B cell (primary cell): ENCODE measurements around the gene AURKAIP1.

ENCODE experiments used
- EZH2 ChIP-seq: IDR thresholded peaks from 2 replicates; pipeline ENCODE4 v1.6.1; 2012; ENCODE audit warnings: borderline replicate concordance, low read depth, mild to moderate bottlenecking, moderate library complexity, low read length; ENCODE audit not compliant: insufficient read depth, poor library complexity, severe bottlenecking
- TF ChIP-seq, protein P1 (sequence below): fragments of 200-600 bp; IDR thresholded peaks from one replicate; pipeline ENCODE4 v1.8.0; 2022; ENCODE audit warnings: antibody characterized with exemption, mild to moderate bottlenecking

GRCh38 chr1:1422465-1423244 lies 47.6 kb upstream of the AURKAIP1 start:
- TF ChIP-seq, protein P1, sequence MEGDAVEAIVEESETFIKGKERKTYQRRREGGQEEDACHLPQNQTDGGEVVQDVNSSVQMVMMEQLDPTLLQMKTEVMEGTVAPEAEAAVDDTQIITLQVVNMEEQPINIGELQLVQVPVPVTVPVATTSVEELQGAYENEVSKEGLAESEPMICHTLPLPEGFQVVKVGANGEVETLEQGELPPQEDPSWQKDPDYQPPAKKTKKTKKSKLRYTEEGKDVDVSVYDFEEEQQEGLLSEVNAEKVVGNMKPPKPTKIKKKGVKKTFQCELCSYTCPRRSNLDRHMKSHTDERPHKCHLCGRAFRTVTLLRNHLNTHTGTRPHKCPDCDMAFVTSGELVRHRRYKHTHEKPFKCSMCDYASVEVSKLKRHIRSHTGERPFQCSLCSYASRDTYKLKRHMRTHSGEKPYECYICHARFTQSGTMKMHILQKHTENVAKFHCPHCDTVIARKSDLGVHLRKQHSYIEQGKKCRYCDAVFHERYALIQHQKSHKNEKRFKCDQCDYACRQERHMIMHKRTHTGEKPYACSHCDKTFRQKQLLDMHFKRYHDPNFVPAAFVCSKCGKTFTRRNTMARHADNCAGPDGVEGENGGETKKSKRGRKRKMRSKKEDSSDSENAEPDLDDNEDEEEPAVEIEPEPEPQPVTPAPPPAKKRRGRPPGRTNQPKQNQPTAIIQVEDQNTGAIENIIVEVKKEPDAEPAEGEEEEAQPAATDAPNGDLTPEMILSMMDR: no peak
- no peak for TF ChIP-seq EZH2
